ENCODE data around the gene CC2D1A. TPM values are rescaled to one million over a fixed set of nuclear protein-coding genes. Genes with fewer than 3 reads are reported as not detected.
"Not testable (repeated sequence)": the region's sequence is repeated elsewhere in the genome, so short reads cannot be mapped to it uniquely, and the experiment has no call there.

Gene CC2D1A
- total RNA-seq, 1 donor from 2014 or later, result 31.7 TPM

DNA sequence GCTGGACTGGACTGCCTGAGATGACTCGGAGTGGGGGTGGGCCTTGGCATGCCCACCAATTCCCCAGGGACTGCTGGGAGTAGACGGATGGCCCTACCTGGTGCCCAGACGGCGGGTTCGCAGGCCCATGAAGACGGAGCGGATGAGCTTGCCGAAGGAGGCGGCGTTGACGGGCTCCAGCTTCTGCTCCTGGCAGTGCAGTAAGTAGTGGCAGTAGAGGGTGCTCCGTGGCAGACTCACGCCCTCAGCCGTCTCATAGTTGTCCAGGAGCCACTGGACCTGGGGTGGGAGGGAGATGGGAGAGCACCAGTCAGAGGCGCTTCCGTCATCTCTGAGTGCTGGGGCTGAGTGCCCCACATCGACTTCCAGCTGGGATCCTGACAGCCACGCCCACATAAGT, 63.9 kb downstream of the CC2D1A start:
- H3K36me3 Mint-ChIP-seq (ENCODE audit: low read depth), result peaks cover 4% of the 10 kb centered on the region
- TF ChIP-seq, protein P1, sequence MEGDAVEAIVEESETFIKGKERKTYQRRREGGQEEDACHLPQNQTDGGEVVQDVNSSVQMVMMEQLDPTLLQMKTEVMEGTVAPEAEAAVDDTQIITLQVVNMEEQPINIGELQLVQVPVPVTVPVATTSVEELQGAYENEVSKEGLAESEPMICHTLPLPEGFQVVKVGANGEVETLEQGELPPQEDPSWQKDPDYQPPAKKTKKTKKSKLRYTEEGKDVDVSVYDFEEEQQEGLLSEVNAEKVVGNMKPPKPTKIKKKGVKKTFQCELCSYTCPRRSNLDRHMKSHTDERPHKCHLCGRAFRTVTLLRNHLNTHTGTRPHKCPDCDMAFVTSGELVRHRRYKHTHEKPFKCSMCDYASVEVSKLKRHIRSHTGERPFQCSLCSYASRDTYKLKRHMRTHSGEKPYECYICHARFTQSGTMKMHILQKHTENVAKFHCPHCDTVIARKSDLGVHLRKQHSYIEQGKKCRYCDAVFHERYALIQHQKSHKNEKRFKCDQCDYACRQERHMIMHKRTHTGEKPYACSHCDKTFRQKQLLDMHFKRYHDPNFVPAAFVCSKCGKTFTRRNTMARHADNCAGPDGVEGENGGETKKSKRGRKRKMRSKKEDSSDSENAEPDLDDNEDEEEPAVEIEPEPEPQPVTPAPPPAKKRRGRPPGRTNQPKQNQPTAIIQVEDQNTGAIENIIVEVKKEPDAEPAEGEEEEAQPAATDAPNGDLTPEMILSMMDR (conservative IDR thresholded peaks at IDR 0.05), result no peak
- no peak for DNase-seq (ENCODE audit: low read depth, low spot score)
- no peaks in the 10 kb centered on the region for H3K27me3 Mint-ChIP-seq (ENCODE audit: low read depth)
- H3K27ac Mint-ChIP-seq (ENCODE audit: unreplicated experiment), result no peak overlapping the region
- H3K4me3 Mint-ChIP-seq, result no peak overlapping the region
- H3K4me1 Mint-ChIP-seq, result peaks cover 7% of the 10 kb centered on the region
- no peaks in the 10 kb centered on the region for H3K9me3 Mint-ChIP-seq

DNA sequence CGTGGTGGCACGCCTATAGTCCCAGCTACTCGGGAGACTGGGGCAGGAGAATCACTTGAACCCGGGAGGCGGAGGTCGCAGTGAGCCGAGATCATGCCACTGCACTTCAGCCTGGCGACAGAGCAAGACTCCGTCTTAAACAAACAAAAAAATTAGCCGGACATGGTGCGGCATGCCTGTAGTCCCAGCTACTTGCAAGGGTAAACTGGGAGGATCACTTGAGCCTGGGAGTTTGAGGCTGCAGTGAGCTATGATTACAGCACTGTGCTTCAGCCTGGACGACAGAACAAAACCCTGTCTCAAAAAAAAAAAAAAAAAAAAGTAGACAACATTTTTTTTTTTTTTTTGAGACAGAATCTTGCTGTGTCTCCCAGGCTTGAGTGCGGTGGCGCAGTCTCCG, 65.9 kb downstream of the CC2D1A start:
- H3K9me3 Mint-ChIP-seq; H3K4me3 Mint-ChIP-seq; DNase-seq (ENCODE audit: low read depth, low spot score); H3K27me3 Mint-ChIP-seq (ENCODE audit: low read depth); H3K27ac Mint-ChIP-seq (ENCODE audit: unreplicated experiment); H3K36me3 Mint-ChIP-seq (ENCODE audit: low read depth); H3K4me1 Mint-ChIP-seq: not testable (repeated sequence)

DNA sequence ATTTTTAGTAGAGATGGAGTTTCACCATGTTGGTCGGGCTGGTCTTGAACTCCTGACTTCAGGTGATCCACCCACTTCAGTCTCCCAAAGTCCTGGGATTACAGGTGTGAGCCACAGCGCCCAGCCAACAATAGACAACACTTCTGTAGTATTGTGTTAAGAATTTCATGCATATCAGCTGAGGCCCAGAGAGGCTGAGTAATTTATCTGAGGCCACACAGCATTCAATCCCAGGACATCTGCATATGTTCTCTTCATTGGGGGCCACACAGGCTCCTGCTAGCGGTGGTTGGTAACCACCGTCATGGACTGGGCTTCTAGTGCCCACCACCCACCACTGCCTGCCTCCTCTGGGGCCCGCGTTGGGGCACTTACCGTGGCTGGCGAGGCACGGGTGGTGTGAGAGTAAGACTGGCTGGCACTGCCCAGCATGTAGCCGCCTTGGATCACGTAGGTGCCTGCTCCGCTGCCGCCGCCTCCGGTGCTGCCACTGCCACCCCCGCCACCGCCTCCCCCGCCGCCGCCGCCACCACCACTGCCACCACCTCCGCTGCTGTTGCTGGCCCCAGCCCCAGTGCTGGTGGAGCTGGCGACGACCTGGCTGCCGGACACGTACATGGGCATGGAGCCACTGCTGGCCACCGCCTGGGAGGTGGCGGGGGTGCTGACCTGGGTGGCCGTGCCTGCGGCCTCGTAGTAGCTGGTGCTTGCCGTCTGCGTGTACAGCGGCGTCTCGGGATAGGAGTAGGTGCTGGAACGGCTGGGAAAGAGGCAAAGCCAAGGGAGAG, 66.6 kb downstream of the CC2D1A start:
- Mint-ChIP-seq H3K4me3 (no peak overlapping the region), H3K27ac (ENCODE audit: unreplicated experiment) (peak overlapping the region; percentile 27), H3K4me1 (peaks cover 7% of the 10 kb centered on the region), H3K36me3 (ENCODE audit: low read depth) (peaks cover 6% of the 10 kb centered on the region), H3K9me3 (no peaks in the 10 kb centered on the region), H3K27me3 (ENCODE audit: low read depth) (no peaks in the 10 kb centered on the region)
- TF ChIP-seq, protein P1 (conservative IDR thresholded peaks at IDR 0.05), result no peak
- DNase-seq (ENCODE audit: low read depth, low spot score), result no peak

DNA sequence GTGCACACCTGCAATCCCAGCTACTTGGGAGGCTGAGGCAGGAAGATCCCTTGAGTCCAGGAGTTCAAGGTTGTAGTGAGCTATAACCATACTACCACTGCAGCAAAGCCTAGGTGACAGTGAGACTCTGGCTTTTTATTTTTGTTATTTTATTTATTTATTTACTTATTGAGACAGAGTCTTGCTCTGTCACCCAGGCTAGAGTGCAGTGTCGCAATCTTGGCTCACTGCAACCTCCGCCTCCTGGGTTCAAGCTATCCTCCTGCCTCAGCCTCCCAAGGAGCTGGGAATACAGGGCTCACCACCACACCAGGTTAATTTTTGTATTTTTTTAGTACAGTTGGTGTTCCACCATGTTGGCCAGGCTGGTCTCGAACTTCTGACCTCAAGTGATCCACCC, 67.5 kb downstream of the CC2D1A start:
- not testable (repeated sequence) for H3K27ac Mint-ChIP-seq (ENCODE audit: unreplicated experiment); H3K9me3 Mint-ChIP-seq; H3K27me3 Mint-ChIP-seq (ENCODE audit: low read depth); H3K4me1 Mint-ChIP-seq; H3K36me3 Mint-ChIP-seq (ENCODE audit: low read depth); DNase-seq (ENCODE audit: low read depth, low spot score); H3K4me3 Mint-ChIP-seq

DNA sequence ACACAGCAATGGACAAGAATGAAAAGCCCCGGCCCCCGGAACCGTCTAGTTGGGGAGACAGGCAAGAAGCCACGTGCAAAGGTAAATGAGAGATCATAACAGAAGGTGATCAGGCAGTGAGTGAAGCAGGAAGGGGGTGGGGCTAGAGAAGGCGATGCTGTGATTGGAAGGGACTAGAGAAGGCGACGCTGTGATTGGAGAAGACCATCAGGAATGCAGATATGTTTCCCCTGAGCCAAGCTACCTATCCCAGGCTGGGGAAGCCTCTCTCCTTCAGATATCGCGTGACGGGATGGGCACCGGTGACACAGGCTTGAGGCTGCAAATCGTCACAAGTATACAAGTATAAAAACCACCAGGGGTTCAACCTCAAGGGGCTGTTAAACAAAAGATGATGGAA, 68.1 kb downstream of the CC2D1A start:
- TF ChIP-seq, protein P1 (conservative IDR thresholded peaks at IDR 0.05), result no peak
- Mint-ChIP-seq H3K36me3 (ENCODE audit: low read depth) (peaks cover 3% of the 10 kb centered on the region), H3K4me3 (peak overlapping the region; percentile 18), H3K27me3 (ENCODE audit: low read depth) (no peaks in the 10 kb centered on the region), H3K9me3 (no peaks in the 10 kb centered on the region), H3K27ac (ENCODE audit: unreplicated experiment) (no peak overlapping the region), H3K4me1 (peaks cover 7% of the 10 kb centered on the region)
- no peak for DNase-seq (ENCODE audit: low read depth, low spot score)

DNA sequence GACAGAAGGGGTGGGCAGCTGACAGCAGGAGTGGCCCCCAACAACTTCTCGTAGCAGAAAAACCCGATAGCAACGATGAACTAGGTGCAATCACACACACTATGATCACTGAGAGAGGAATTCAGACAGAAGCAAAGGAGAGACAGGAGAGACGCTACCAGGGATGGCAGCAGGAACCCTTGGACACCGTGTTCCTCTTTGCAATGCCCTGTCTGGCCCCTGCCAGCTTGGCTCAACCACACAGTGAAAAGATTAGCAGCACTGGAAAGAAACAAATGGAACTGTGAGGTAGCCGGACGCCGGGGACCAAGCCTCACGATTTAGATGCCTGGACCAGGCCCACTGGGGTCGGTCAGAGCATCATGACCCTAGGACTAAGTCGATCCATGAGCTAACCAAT, 69.9 kb downstream of the CC2D1A start:
- Mint-ChIP-seq H3K36me3 (ENCODE audit: low read depth) (peaks cover 2% of the 10 kb centered on the region), H3K4me3 (peak overlapping the region; percentile 17), H3K9me3 (no peaks in the 10 kb centered on the region), H3K27ac (ENCODE audit: unreplicated experiment) (no peak overlapping the region), H3K27me3 (ENCODE audit: low read depth) (no peaks in the 10 kb centered on the region), H3K4me1 (peaks cover 13% of the 10 kb centered on the region)
- DNase-seq (ENCODE audit: low read depth, low spot score), result no peak
- TF ChIP-seq, protein P1 (conservative IDR thresholded peaks at IDR 0.05), result no peak
